Measurements from ENCODE around the gene DNAJC27. TPM values are rescaled to one million over a fixed set of nuclear protein-coding genes. Genes with fewer than 3 reads are reported as not detected.

DNAJC27 gene
- total RNA-seq, 4 donors from 2014 or later: 2.1 to 4.6 (median 4.2) TPM

GRCh38 chr2:24984912-24985311, 13.2 kb upstream of the DNAJC27 start:
- Histone ChIP-seq H3K27ac (peak overlapping the region in 1 of 4 donors; percentile 7), H3K4me3 (no peak overlapping the region), H3K9me3 (no peaks in the 10 kb centered on the region), H3K36me3 (peaks cover 0 to 6% (median 0%) of the 10 kb centered on the region in 3 donors), H3K27me3 (no peaks in the 10 kb centered on the region), H3K4me1 (peaks cover 0 to 19% (median 0%) of the 10 kb centered on the region in 3 donors)
- TF ChIP-seq CTCF (IDR thresholded peaks at IDR 0.05): no peak
- no peak for TF ChIP-seq POLR2A (IDR thresholded peaks at IDR 0.05)
- 28 to 32% methylated on average over 8 of the region's 8 CpGs for WGBS, 2 donors
- intact Hi-C loops (cut with DNase I): no loop called here
- DNase-seq: no peak

GRCh38 chr2:24981411-24982136, 9.8 kb upstream of the DNAJC27 start:
- H3K9me3 ChIP-seq: no peaks in the 10 kb centered on the region
- H3K4me1 ChIP-seq: peaks cover 0 to 16% (median 0%) of the 10 kb centered on the region in 3 donors
- intact Hi-C loops (cut with DNase I): no loop called here
- H3K27ac ChIP-seq: no peak overlapping the region
- no peak for DNase-seq
- H3K4me3 ChIP-seq: no peak overlapping the region
- 61 to 65% methylated on average over 2 to 3 of the region's 3 CpGs for WGBS, 2 donors
- TF ChIP-seq CTCF (IDR thresholded peaks at IDR 0.05) (no peak), POLR2A (IDR thresholded peaks at IDR 0.05) (no peak)
- no peaks in the 10 kb centered on the region for H3K27me3 ChIP-seq
- peaks cover 0 to 18% (median 0%) of the 10 kb centered on the region in 3 donors for H3K36me3 ChIP-seq

GRCh38 chr2:24978661-24979060, 6.9 kb upstream of the DNAJC27 start:
- intact Hi-C loops (cut with DNase I): loop anchor here (5.0 kb wide), 1 partner anchor 149 kb away; no protein-coding TSS in a partner anchor
- TF ChIP-seq CTCF (IDR thresholded peaks at IDR 0.05): no peak
- H3K4me1 ChIP-seq: peaks cover 0 to 6% (median 0%) of the 10 kb centered on the region in 3 donors

GRCh38 chr2:24977631-24978030, 5.9 kb upstream of the DNAJC27 start:
- intact Hi-C loops (cut with DNase I): loop anchor here (5.0 kb wide), 1 partner anchor 150 kb away; no protein-coding TSS in a partner anchor

More at GRCh38 chr2:24978661-24979060, 6.9 kb upstream of the DNAJC27 start:
- Histone ChIP-seq H3K9me3 (no peaks in the 10 kb centered on the region), H3K27me3 (no peaks in the 10 kb centered on the region), H3K4me3 (no peak overlapping the region), H3K36me3 (peaks cover 0 to 18% (median 0%) of the 10 kb centered on the region in 3 donors), H3K27ac (no peak overlapping the region)
- 62 to 77% methylated on average over 1 of the region's 1 CpG for WGBS, 2 donors
- no peak for DNase-seq

More at GRCh38 chr2:24977631-24978030, 5.9 kb upstream of the DNAJC27 start:
- no peak for TF ChIP-seq CTCF (IDR thresholded peaks at IDR 0.05)
- TF ChIP-seq POLR2A (IDR thresholded peaks at IDR 0.05): no peak
- Histone ChIP-seq H3K9me3 (no peaks in the 10 kb centered on the region), H3K4me3 (no peak overlapping the region), H3K27me3 (no peaks in the 10 kb centered on the region), H3K27ac (no peak overlapping the region), H3K36me3 (peaks cover 0 to 18% (median 0%) of the 10 kb centered on the region in 3 donors), H3K4me1 (peaks cover 0 to 16% (median 0%) of the 10 kb centered on the region in 3 donors)
- 54 to 60% methylated on average over 2 of the region's 2 CpGs for WGBS, 2 donors
- DNase-seq: no peak

Measured in esophagus squamous epithelium (tissue), 5 donors.